Measurements from ENCODE around the gene THY1.
A peak's percentile ranks its signal among the peaks of the same experiment; 100 is the strongest.
"Not testable (repeated sequence)": the region's sequence is repeated elsewhere in the genome, so short reads cannot be mapped to it uniquely, and the experiment has no call there.

The THY1 gene

DNA sequence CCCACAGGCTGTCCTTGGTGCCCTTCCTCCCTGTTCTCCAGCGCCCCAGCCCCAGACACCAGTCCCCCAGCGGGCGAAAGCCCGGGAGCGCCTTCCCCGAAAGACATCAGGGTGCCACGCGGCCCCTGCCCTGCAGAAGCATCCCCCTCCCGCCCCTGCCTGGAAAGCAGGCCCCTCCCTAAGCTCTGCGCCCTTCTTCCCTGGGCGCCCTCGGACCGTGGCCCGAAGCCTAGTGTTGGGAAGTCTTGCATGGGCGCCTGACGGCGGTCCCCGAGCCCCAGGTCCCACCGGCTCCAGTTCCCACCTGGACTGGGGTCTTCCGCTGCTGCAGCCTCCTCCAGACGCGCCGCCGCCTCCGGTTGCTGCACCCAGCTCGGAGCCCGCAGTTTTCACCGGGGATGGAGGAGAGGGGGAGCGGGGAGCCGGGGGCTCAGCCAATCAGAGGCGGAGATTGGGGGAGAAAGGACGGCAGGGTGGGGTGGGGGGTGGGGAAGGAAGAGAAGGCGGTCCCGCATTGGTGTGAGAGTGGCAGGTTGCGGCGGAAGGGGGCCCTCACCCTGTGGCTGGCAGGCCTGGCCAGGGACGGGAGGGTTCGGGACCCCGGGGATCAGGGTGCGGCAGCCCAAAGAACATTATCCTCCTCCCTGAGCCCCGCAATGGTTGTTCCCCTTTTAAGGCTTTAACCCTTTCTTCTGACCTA is at the start of gene THY1:
Gene THY1 (minus strand): TSS at position 364 of the 700 bp plus-strand sequence. CDS start 2,267 bp downstream, outside the sequence.
- Mint-ChIP-seq H3K27ac (no peak within 1 kb of the TSS), H3K4me1 (peaks cover 32% of the 10 kb centered on the region), H3K36me3 (no peaks in the 10 kb centered on the region), H3K9me3 (no peaks in the 10 kb centered on the region), H3K4me3 (peak within 1 kb of the TSS; percentile 74)
- DNase-seq (ENCODE audit: low spot score in 2 of 2) (no peak), ATAC-seq (no peak)

DNA sequence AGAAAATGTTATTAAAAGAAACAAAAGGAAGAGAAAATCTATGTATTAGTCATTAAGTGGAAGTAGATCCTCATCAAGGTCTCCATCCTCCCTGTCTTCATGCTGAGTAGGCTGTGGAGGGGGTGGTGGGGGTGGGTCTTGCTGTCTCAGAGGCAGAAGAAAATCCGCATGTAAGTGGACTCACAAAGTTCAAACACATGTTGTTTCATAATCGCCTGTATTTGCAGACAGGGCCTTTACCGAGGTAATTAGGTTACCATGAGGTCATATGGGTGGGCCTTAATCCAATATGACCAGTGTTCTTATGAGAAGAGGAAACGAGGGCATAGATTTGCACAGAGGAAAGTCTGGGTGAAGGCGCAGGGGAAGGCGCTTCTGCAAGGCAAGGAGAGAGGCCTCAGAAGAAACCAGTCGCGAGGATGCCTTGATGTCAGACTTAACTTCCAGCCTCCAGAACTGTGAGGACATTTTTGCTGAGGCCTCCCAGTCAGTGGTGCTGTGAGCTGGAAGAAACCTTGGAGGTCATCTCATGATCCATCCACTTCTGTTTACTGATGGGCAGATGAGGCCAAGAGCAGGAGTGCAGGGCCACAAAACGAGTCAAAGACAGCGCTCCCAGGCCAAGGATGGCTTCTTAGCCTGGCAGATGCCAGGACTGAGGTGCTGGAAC is 49.3 kb upstream of the THY1 start:
- Mint-ChIP-seq H3K4me3 (no peak overlapping the region), H3K9me3 (peaks cover 6% of the 10 kb centered on the region), H3K27ac (no peak overlapping the region), H3K4me1 (peaks cover 5% of the 10 kb centered on the region), H3K36me3 (no peaks in the 10 kb centered on the region)
- no peak for ATAC-seq
- DNase-seq (ENCODE audit: low spot score in 2 of 2): no peak

DNA sequence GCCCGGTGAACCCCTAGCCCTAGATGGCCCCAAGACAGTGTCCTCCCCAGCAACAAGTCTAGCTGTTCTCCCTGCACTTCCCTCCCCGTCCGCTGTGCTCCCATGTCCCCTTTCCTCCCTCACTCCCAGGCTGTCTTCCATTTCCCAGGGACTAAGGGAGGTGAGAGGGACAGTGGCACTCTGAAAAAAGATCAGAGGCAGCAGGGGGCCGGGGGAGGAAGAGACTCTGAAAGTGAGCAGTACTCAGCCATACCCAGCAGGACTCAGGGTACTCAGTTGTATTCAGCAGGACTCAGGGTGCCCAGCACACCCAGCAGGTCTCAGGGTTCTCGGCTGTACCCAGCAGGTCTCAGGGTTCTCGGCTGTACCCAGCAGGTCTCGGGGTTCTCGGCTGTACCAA is 48.4 kb upstream of the THY1 start:
- Mint-ChIP-seq H3K4me3 (no peak overlapping the region), H3K27ac (no peak overlapping the region), H3K4me1 (peaks cover 5% of the 10 kb centered on the region), H3K36me3 (no peaks in the 10 kb centered on the region), H3K9me3 (peaks cover 13% of the 10 kb centered on the region)
- DNase-seq (ENCODE audit: low spot score in 2 of 2) (no peak), ATAC-seq (no peak)

DNA sequence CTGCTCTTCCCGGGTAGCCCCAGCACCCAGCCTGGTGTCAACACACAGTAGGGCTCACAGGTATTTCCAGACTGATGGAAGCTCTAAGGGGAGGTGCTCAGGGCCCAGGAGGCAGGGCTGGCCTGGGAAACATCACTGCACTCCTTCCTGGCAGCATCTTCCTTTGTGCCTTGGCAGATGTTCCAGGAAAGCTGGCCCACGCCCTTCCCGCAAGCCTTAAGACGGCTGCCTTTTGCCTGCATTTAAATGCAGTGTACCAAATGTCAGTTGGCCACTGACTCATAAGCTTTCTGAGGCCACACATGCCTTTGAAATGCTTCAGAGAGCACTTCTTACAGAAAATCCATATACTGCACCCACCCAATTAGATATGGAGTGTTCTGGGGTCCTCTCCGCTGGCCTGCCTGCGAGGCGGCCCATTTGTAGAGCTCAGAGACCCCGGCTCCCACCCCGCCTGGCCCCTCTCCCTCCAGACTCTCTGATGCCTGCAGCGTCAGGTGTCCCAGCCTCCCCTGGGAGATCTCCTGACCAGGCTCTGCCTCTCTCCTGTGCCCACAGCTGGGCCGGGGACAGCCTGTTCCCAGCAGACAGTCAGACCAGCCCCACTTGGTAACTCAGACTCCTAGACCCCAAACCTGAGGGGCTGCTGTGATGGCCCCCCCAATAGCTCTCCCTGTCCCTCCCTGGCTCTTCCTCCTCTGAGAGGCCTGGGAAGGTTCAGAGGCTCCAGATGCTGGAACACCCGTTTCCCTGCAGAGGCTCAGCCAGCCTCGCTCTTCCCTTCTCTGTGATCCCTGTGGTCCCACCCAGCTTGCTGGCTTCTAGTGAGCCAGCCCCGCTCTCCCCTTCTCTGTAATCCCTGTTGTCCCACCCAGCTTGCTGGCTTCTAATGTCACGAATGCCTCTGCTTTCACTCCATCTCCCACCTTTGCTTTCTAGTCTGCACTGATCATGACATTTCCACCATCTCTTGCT is 47.6 kb upstream of the THY1 start:
- H3K9me3 Mint-ChIP-seq: peaks cover 16% of the 10 kb centered on the region
- H3K4me3 Mint-ChIP-seq: no peak overlapping the region
- H3K27ac Mint-ChIP-seq: no peak overlapping the region
- DNase-seq (ENCODE audit: low spot score in 2 of 2) (no peak), ATAC-seq (no peak)
- H3K4me1 Mint-ChIP-seq: peaks cover 5% of the 10 kb centered on the region
- H3K36me3 Mint-ChIP-seq: no peaks in the 10 kb centered on the region

DNA sequence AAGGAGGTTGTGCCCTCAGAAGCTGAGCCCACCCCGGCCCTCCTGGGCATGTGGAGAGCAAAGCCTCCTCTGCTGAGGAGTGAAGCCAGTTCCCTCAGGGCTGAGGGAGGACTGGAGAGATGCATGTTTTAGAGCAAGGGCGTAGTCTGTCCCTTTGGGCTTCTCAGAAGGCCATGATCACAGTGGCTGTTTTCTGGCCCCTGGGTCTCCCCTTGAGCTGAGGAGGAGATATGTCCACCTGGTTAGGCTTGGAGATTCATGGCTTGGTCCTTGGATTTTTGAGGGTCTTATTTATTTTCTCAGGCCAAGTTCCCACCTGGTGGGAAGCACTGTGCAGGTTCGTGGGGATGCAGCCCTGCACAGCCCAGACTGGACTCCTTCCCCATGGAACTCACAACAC is 46.5 kb upstream of the THY1 start:
- no peaks in the 10 kb centered on the region for H3K4me1 Mint-ChIP-seq
- no peaks in the 10 kb centered on the region for H3K36me3 Mint-ChIP-seq
- H3K27ac Mint-ChIP-seq: no peak overlapping the region
- ATAC-seq (no peak), DNase-seq (ENCODE audit: low spot score in 2 of 2) (no peak)
- H3K4me3 Mint-ChIP-seq: no peak overlapping the region
- H3K9me3 Mint-ChIP-seq: peaks cover 16% of the 10 kb centered on the region

DNA sequence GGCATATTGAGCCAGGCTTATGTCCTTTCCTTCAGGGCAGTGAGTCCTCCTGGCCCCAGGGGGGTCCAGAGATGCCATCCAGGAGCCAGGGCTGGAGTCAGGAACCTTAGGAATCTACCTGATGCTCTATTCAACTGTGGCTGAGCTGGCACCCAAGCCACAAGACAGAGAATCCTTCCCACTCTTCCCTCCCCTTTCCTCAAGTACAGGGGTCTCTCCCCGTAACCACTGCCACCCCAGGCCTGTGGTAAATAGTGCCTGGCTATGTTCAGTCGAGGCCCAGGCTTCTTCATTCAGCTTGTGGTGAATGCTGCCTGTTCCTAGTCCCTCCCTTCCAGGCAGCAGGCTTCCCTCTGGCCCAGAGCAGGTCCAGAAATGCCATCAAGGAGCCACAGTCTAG is 45.5 kb upstream of the THY1 start:
- H3K4me1 Mint-ChIP-seq: no peaks in the 10 kb centered on the region
- peaks cover 16% of the 10 kb centered on the region for H3K9me3 Mint-ChIP-seq
- H3K36me3 Mint-ChIP-seq: no peaks in the 10 kb centered on the region
- H3K27ac Mint-ChIP-seq: no peak overlapping the region
- no peak for ATAC-seq
- H3K4me3 Mint-ChIP-seq: no peak overlapping the region
- no peak for DNase-seq (ENCODE audit: low spot score in 2 of 2)

DNA sequence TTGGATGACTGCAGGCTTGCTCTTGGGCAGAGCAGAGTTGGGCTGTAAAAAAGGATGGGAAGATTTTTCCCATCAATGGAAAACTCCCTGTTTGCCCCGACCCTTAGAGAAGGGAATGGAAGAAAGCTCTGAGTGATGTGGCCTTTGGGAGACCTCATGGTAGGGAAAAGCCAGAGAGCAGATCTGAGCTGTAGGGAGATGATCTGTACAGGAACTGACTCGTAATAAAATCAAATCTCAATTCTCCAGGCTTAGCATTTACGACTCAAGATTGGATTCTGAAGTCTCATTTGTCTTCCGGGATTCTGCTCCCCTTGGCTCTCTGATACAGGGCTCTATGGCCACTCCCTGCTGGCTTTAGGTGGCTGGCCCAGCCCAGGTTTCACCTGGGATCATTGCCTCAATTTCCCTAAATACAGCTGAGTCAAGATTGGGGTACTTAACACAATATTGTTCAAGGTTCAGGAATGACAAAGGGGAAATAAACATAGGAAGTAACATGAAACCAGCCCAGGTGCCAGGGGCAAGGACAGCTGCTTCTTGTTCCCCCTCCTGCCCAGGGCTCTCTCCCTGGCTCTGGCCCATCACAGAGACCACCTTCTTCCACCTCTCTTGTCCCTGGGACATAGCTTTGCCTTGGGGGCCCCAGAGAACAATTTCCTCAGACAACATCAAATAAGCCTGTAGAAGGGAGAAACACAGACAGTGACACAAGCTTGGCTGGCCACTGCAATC is 38.4 kb upstream of the THY1 start:
- H3K36me3 Mint-ChIP-seq: no peaks in the 10 kb centered on the region
- peaks cover 13% of the 10 kb centered on the region for H3K4me1 Mint-ChIP-seq
- H3K4me3 Mint-ChIP-seq: no peak overlapping the region
- no peak for DNase-seq (ENCODE audit: low spot score in 2 of 2)
- H3K9me3 Mint-ChIP-seq: peaks cover 4% of the 10 kb centered on the region
- H3K27ac Mint-ChIP-seq: no peak overlapping the region
- ATAC-seq: no peak

DNA sequence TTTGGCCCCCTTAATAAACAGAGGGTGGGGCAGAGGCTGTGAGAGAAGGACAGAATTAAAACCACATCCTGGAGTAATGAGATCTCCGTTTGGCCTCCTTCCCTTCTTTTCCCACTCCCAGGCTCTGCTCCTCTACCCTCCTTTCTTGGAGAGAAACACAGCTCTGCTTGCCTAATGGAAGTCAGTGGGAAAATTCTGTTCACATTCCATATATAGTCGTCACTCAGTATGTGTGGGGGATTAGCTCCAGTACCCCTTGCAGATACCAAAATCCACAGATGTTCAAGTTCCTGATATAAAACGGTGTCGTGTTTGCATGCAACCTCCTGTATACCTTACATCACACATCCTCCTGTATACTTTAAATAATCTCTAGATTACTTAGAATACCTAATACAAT is 37.6 kb upstream of the THY1 start:
- no peaks in the 10 kb centered on the region for H3K36me3 Mint-ChIP-seq
- no peak overlapping the region for H3K4me3 Mint-ChIP-seq
- no peaks in the 10 kb centered on the region for H3K9me3 Mint-ChIP-seq
- no peak for ATAC-seq
- DNase-seq (ENCODE audit: low spot score in 2 of 2): no peak
- no peak overlapping the region for H3K27ac Mint-ChIP-seq
- peaks cover 13% of the 10 kb centered on the region for H3K4me1 Mint-ChIP-seq

DNA sequence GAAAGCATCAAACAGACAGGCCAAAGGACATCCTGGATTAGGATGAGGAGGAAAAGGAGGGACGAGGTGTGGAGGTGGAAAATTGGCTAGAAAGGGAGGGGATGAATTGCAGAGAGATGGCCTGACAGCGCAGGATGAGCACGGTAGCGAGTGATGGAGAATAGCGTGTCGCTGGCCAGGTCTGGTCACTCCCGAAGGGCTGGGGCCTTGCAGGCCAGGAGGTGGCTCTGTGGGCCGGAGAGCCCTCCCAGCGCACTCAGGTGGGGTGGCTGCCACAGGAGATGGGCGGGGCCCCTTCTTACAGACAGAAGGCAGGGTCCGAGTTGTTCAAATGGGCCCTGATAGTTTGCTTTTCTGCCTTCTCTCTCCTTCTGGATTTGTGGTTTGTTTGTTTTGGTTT is 37.1 kb upstream of the THY1 start:
- no peak for ATAC-seq
- Mint-ChIP-seq H3K27ac (no peak overlapping the region), H3K9me3 (no peaks in the 10 kb centered on the region)

DNA sequence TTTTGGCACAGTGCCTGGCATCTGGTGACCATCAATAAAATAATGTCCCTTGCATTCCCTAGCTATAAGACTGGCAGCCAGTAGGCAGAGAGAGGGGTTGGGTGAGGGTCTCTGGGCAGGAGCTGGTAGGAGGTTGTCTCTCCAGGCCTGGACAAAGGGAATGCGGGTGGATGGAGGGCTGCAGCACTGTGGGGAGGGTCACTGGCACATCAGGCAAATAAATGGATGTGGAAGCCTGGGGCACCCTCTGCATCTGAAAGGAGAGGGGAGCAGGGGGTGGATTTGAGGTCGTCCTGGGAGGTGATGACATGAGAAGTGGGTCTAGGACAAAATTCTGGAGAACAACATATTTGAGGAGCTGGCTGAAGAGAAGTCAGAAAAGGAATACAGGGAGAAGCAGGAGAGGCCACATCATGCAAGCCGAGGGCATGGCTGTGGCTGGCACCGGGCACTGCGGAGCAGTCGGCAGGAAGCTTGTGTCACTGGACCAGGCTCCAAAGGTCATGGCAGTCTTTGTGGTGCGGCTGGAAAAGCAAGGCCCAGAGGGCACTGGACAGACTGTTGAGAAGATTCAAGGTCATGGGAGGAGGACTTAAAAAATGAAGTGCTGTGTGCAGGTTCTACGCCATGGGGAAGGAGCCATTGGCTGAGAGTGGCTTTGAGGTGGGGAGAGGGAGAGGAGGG is 36.5 kb upstream of the THY1 start:
- H3K4me3 Mint-ChIP-seq: no peak overlapping the region
- no peaks in the 10 kb centered on the region for H3K9me3 Mint-ChIP-seq
- no peak overlapping the region for H3K27ac Mint-ChIP-seq
- H3K4me1 Mint-ChIP-seq: peaks cover 13% of the 10 kb centered on the region
- DNase-seq (ENCODE audit: low spot score in 2 of 2) (no peak), ATAC-seq (no peak)
- H3K36me3 Mint-ChIP-seq: no peaks in the 10 kb centered on the region

More for the DNA sequence above, 37.1 kb upstream of the THY1 start:
- DNase-seq (ENCODE audit: low spot score in 2 of 2): no peak
- H3K36me3 Mint-ChIP-seq: no peaks in the 10 kb centered on the region
- H3K4me1 Mint-ChIP-seq: peaks cover 13% of the 10 kb centered on the region
- no peak overlapping the region for H3K4me3 Mint-ChIP-seq

DNA sequence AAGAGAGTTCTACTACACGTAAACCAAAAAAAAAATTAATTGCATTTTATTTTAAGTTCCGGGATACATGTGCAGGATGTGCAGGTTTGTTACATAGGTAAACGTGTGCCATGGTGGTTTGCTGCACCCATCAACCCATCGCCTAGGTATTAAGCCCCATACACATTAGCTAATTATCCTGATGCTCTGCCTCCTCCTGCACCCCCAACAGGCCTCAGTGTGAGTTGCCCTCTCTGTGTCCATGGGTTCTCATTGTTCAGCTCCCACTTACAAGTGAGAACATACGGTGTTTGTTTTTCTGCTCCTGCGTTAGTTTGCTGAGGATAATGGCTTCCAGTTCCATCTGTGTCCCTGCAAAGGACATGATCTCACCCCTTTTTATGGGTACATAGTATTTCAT is 32.7 kb upstream of the THY1 start:
- H3K36me3 Mint-ChIP-seq; H3K4me3 Mint-ChIP-seq; DNase-seq (ENCODE audit: low spot score in 2 of 2); H3K9me3 Mint-ChIP-seq; H3K27ac Mint-ChIP-seq; ATAC-seq: not testable (repeated sequence)
- H3K4me1 Mint-ChIP-seq: peaks cover 13% of the 10 kb centered on the region

DNA sequence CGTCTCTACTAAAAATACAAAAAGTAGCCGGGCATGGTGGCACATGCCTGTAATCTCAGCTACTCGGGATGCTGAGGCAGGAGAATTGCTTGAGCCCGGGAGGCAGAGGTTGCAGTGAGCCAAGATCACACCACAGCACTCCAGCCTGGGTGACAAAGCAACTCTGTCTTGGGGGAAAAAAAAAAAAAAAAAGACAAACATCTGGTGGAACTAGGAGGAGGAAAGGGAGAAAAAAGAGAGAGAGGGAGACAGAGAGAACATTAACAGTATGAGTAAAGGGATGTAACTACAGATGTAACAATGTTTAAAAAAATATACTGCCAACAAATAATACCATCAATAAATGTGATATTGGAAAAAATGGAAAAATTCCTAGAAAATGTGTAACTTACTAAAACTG is 32.3 kb upstream of the THY1 start:
- H3K36me3 Mint-ChIP-seq; ATAC-seq; DNase-seq (ENCODE audit: low spot score in 2 of 2): not testable (repeated sequence)

DNA sequence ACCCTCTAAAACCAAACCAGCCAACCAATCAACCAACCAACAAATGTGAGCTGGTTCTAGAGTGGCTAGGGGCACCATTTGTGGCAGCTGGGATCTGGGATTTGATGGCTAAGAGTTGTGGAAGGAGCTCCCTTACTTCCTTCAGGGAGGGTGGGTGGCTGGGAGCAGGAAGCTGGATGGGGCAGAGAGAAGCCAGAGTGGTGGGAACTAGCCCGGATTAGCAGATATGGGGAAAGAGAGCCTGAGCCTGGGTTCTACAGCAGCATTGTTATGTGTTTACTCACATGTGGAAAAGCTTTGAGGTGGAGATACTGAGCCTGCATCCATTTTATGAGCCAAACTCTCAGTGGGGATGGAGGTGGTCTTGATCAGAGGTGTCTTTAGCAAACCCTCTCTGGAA is 30.9 kb upstream of the THY1 start:
- no peak overlapping the region for H3K27ac Mint-ChIP-seq
- no peaks in the 10 kb centered on the region for H3K36me3 Mint-ChIP-seq
- DNase-seq (ENCODE audit: low spot score in 2 of 2) (no peak), ATAC-seq (no peak)
- no peaks in the 10 kb centered on the region for H3K4me1 Mint-ChIP-seq
- H3K9me3 Mint-ChIP-seq: no peaks in the 10 kb centered on the region
- no peak overlapping the region for H3K4me3 Mint-ChIP-seq

More for the DNA sequence above, 32.3 kb upstream of the THY1 start:
- peaks cover 13% of the 10 kb centered on the region for H3K4me1 Mint-ChIP-seq
- not testable (repeated sequence) for H3K27ac Mint-ChIP-seq, H3K4me3 Mint-ChIP-seq, H3K9me3 Mint-ChIP-seq

DNA sequence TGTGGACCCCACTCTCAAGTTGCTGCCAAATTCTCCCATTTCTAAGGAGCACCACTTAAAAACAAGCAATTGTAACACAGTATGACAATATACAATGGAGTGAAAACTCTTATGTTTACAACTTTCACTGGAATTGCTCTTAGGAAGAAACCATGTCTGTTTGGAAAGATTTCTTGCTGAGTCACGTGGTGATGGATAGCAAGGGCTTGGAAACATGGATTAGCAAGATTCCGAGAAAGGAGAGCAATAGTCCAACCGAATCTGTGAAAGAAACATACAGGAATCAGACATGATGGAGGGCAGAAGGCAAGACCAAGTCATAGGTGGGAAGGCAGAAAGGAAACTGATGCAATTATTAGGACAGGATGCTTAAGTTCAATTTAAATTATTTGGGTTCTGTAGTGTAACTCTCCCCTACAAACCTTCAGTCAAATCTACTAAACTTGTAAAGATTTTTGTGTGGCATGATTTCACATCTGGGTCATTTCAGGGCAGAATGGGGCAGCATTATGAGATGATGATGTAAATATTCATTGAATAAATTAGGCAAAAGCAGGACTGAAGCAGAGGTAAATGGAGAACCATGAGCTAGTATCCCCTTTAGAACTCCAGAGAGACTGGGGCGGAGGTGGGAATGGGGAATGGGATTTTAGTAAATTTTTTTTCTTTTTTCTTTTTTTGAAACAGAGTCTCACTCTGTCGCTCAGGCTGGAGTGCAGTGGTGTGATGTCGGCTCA is 27.8 kb upstream of the THY1 start:
- no peak for DNase-seq (ENCODE audit: low spot score in 2 of 2)
- H3K36me3 Mint-ChIP-seq: no peaks in the 10 kb centered on the region
- ATAC-seq: no peak
- H3K4me1 Mint-ChIP-seq: no peaks in the 10 kb centered on the region
- no peak overlapping the region for H3K4me3 Mint-ChIP-seq
- no peaks in the 10 kb centered on the region for H3K9me3 Mint-ChIP-seq
- H3K27ac Mint-ChIP-seq: no peak overlapping the region

All from stimulated activated effector memory CD8-positive, alpha-beta T cell treated with anti-CD3 and anti-CD28 coated beads, Interleukin-12 subunit alpha, Interleukin-12 subunit beta, amount 100 ng/mL, for 72 hours (primary cell).